GM12878 (cell line): ENCODE data around the gene ADGRV1. TPM values are rescaled to one million over a fixed set of nuclear protein-coding genes. Genes with fewer than 3 reads are reported as not detected.

Source experiments
- ATAC-seq: fragments of 200-7000 bp; cut with Tn5 transposase; 3 replicates; pipeline ENCODE4 v1.9.1; 2020; ENCODE audit warnings: mild to moderate bottlenecking, moderate library complexity
- BruUV-seq: library from RNA; stranded (reverse); fragments of 400-500 nt; replicated peaks from 2 replicates; lab custom pipeline; 2021; lab: Mats Ljungman, UMichigan
- CTCF ChIA-PET: fragments of 300-600 bp; sonication (Branson Sonifier 250); formaldehyde crosslinking; extraction: SDS; loops from one replicate; lab custom pipeline; 2021; ENCODE audit warnings: inconsistent platforms; lab: Yijun Ruan, JAX
- POLR2A ChIA-PET: fragments of 350-600 bp; formaldehyde crosslinking; extraction: SDS; loops from one replicate; lab custom pipeline; 2021; ENCODE audit warnings: inconsistent platforms; lab: Charles Lee
- RAD21 ChIA-PET: fragments of 300-600 bp; sonication (Branson Sonifier 250); formaldehyde crosslinking; loops from one replicate; lab custom pipeline; 2023; ENCODE audit warnings: antibody characterized with exemption; ENCODE audit not compliant: unreplicated experiment; lab: Charles Lee
- SMC1A ChIA-PET: fragments of 300-600 bp; sonication (Branson Sonifier 250); formaldehyde crosslinking; loops from one replicate; lab custom pipeline; 2023; ENCODE audit not compliant: unreplicated experiment, uncharacterized antibody; lab: Charles Lee
- DNase-seq: peaks from one replicate; pipeline ENCODE4 v3.0.0-alpha.2; 2011; ENCODE audit warnings: low read depth, low spot score
- FAIRE-seq: peaks from 3 replicates; lab custom pipeline; 2011; peaks lifted over from hg19 to GRCh38; lab: Jason Lieb, UNC
- H2AFZ ChIP-seq: 2 replicates; pipeline ENCODE4 v1.6.0; 2011; ENCODE audit warnings: low read depth, low read length, control low read depth; ENCODE audit not compliant: control insufficient read depth
- H3K27ac ChIP-seq: 2 replicates; pipeline ENCODE4 v1.5.1; 2011; ENCODE audit warnings: control low read depth; ENCODE audit not compliant: control insufficient read depth, insufficient read depth
- H3K27me3 ChIP-seq, 2 experiments: replicated peaks in 1 of 2; 2 replicates each; pipeline versions ENCODE4 v1.6.0 to v1.6.1; 2011; ENCODE audit warnings: low read length in 1 of 2; ENCODE audit not compliant: control insufficient read depth in 2 of 2, insufficient read depth in 2 of 2
- H3K36me3 ChIP-seq, 2 experiments: 2 replicates each; pipeline ENCODE4 v1.5.1; 2011; ENCODE audit warnings: low read length in 1 of 2; ENCODE audit not compliant: control insufficient read depth in 2 of 2, insufficient read depth in 2 of 2
- H3K4me1 ChIP-seq: 2 replicates; pipeline ENCODE4 v1.6.1; 2011; ENCODE audit warnings: mild to moderate bottlenecking, low read length, moderate library complexity, mixed read lengths; ENCODE audit not compliant: control insufficient read depth, insufficient read depth
- H3K4me2 ChIP-seq: 2 replicates; pipeline ENCODE4 v1.6.0; 2011; ENCODE audit warnings: control low read depth; ENCODE audit not compliant: control insufficient read depth, insufficient read depth
- H3K4me3 ChIP-seq: fragments of 200-600 bp; sonication (generic); 2 replicates; pipeline ENCODE4 v1.5.1; 2016
- H3K79me2 ChIP-seq: 2 replicates; pipeline ENCODE4 v1.6.0; 2011; ENCODE audit warnings: low read length; ENCODE audit not compliant: control insufficient read depth, insufficient read depth
- H3K9ac ChIP-seq: 2 replicates; pipeline ENCODE4 v1.8.0; 2011; ENCODE audit warnings: low read length, control low read depth, mixed read lengths; ENCODE audit not compliant: control insufficient read depth, insufficient read depth
- H3K9me3 ChIP-seq: replicated peaks from 3 replicates; pipeline ENCODE4 v1.5.1; 2011; ENCODE audit warnings: mild to moderate bottlenecking, low read length; ENCODE audit not compliant: control insufficient read depth, insufficient read depth
- H4K20me1 ChIP-seq: 2 replicates; pipeline ENCODE4 v1.6.0; 2011; ENCODE audit not compliant: control insufficient read depth, insufficient read depth
- ATF7 ChIP-seq: fragments of 450-650 bp; IDR thresholded peaks from 2 replicates; pipeline ENCODE4 v1.6.1; 2016; ENCODE audit warnings: low read depth, mild to moderate bottlenecking
- BHLHE40 ChIP-seq, 2 experiments: fragments of 450-650 bp in 1 of 2; IDR thresholded peaks; 2 replicates each; pipeline ENCODE4 v1.6.1; 2011 to 2017; ENCODE audit warnings: low read depth in 2 of 2, borderline replicate concordance in 1 of 2, improper control_type of control experiment in 1 of 2, low read length in 1 of 2, mild to moderate bottlenecking in 1 of 2
- CREM ChIP-seq: IDR thresholded peaks from 2 replicates; pipeline ENCODE4 v1.6.1; 2014; ENCODE audit warnings: antibody characterized with exemption, low read depth
- EP300 ChIP-seq, 2 experiments: fragments of 150-350 bp in 1 of 2; IDR thresholded peaks; 2 replicates each; pipeline ENCODE4 v1.6.1; 2011 to 2012; ENCODE audit warnings: low read depth in 2 of 2, low read length in 2 of 2, borderline replicate concordance in 1 of 2, improper control_type of control experiment in 1 of 2, inconsistent platforms in 1 of 2; ENCODE audit not compliant: control insufficient read depth in 1 of 2
- IRF5 ChIP-seq: fragments of 450-650 bp; IDR thresholded peaks from 2 replicates; pipeline ENCODE4 v1.6.1; 2017; ENCODE audit warnings: borderline replicate concordance
- RAD51 ChIP-seq: fragments of 450-650 bp; IDR thresholded peaks from 2 replicates; pipeline ENCODE4 v1.6.1; 2016; ENCODE audit warnings: moderate library complexity, mild to moderate bottlenecking, inconsistent platforms
- RUNX3 ChIP-seq: IDR thresholded peaks from 2 replicates; pipeline ENCODE4 v1.6.1; 2012; ENCODE audit warnings: low read length, inconsistent platforms
- SPI1 ChIP-seq: IDR thresholded peaks from 2 replicates; pipeline ENCODE4 v1.6.1; 2011; ENCODE audit warnings: low read depth, mild to moderate bottlenecking, low read length, moderate library complexity, borderline replicate concordance; ENCODE audit not compliant: insufficient read depth
- in situ Hi-C: fragments of 300-500 bp; cut with MboI; formaldehyde crosslinking; loops from 9 replicates; pipeline ENCODE4 v1.14.3; 2018; ENCODE audit warnings: mixed read lengths
- intact Hi-C: fragments of 100-400 bp; cut with micrococcal nuclease; formaldehyde crosslinking; loops from one replicate; pipeline ENCODE4 v1.14.2; 2022; ENCODE audit not compliant: unreplicated experiment
- polyA plus RNA-seq, 11 experiments: library from polyadenylated mRNA; depleted of rRNA in 4 of 11; unstranded in 6 of 11; stranded (reverse) in 5 of 11; fragments of >200 nt; fragmentation: Nextera tagmentation in 4 of 11; fragmentation: Illumina TruSeq in 1 of 11; extraction: Ambion mirVana in 4 of 11; extraction: Trizol in 1 of 11; gene quantifications; 1 replicate in 1 of 11; 2 replicates in 10 of 11; pipeline versions ENCODE4 v1.2.1 to v1.2.3, GENCODE V29; 2011 to 2016; ENCODE audit warnings: inconsistent platforms in 2 of 11, missing spikeins in 2 of 11, low read depth in 1 of 11
- total RNA-seq, 4 experiments: library from RNA; depleted of rRNA in 3 of 4; stranded (reverse); fragments of >200 nt in 3 of 4; fragmentation: Illumina TruSeq in 1 of 4; extraction: Trizol in 1 of 4; gene quantifications; 2 replicates each; pipeline versions ENCODE4 v1.2.1 to v1.2.3, GENCODE V29; 2013 to 2021

Gene ADGRV1
- total and polyA plus RNA-seq, 10 of the 15 experiments (the other 5 are each of a cell fraction or from before 2014, with no cell fraction given), result 0.04 to 8.1 (median 0.16) TPM; not detected in 1

DNA sequence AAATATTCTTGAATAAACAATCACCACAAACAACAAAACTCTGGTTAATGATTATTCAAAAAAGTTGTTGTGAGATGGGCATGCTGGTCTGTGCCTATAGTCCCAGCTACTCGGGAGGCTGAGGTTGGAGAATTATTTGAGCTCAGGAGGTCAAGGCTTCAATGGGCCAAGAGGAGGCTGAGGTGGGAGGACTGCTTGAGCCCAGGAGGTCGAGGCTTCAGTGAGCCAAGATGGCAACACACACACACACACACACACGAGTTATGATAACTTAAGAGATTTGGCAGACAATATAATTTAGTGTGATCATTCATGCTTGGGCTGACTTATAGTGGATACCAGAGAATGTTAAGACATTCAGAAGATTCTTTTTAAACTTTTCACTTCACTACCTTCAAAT lies 44.1 kb upstream of the ADGRV1 start (continued):
- TF ChIP-seq IRF5, result no peak

- Histone ChIP-seq H3K4me3 (no peak overlapping the region), H3K9ac (no peak overlapping the region), H3K4me2 (no peak overlapping the region), H3K9me3 (no peaks in the 10 kb centered on the region), H3K4me1 (no peaks in the 10 kb centered on the region), H3K27ac (no peak overlapping the region), H3K79me2 (no peaks in the 10 kb centered on the region), H3K27me3 (no peaks in the 10 kb centered on the region), H3K36me3 (peaks cover 0 to 9% of the 10 kb centered on the region in 2 experiments; a peak in 1 of 4 replicates), H2AFZ (no peak overlapping the region), H4K20me1 (no peaks in the 10 kb centered on the region)
- SMC1A ChIA-PET, result interaction anchor here (0.8 to 1.2 kb wide), 4 partner anchors 11 to 28 kb away, joined by 3 to 6 read pairs (median 3); no protein-coding TSS in a partner anchor
- CTCF ChIA-PET, result interaction anchor here (0.9 to 1.2 kb wide), 2 partner anchors 12 to 79 kb away, joined by 3 to 4 read pairs; no protein-coding TSS in a partner anchor
- TF ChIP-seq RUNX3 (peak; percentile 45), EP300 (IDR thresholded peaks at IDR 0.05; ENCODE audit: borderline replicate concordance in 1 of 2, control insufficient read depth in 1 of 2, low read depth in 2 of 2, low read length in 2 of 2) (no peak), ATF7 (0 out of 2 replicates have a peak, but pooled peaks have one; percentile 47), CREM (no peak), SPI1 (no peak), RAD51 (peak; percentile 74), BHLHE40 (IDR thresholded peaks at IDR 0.05; ENCODE audit: borderline replicate concordance in 1 of 2, low read depth in 2 of 2, low read length in 1 of 2) (peak; percentile 66; a peak in 3 of 4 replicates)
- ATAC-seq, result peak; percentile 51; the same call in 1 of the 3 replicates
- BruUV-seq, result no TSS peak
- intact Hi-C loops, result no loop called here
- no peak for FAIRE-seq
- in situ Hi-C loops, result no loop called here
- POLR2A ChIA-PET, result interaction anchor here (1.3 to 1.5 kb wide), 2 partner anchors 9 to 43 kb away, joined by 4 to 6 read pairs; no protein-coding TSS in a partner anchor
- RAD21 ChIA-PET, result interaction anchor here (1.3 kb wide), 1 partner anchor 10 kb away, joined by 4 read pairs; no protein-coding TSS in a partner anchor
- no peak for DNase-seq
Measured at GRCh38 chr5:90518661-90519060, 39.9 kb upstream of the ADGRV1 start.
